Uterus (tissue), 2 donors: ENCODE data around the gene PSD4.

Experiments
- POLR2A ChIP-seq, 2 donors: fragments of 450-650 bp; IDR thresholded peaks; one replicate each; pipeline ENCODE4 v1.6.1; 2016; ENCODE audit warnings: antibody characterized with exemption in 2 of 2, mild to moderate bottlenecking in 1 of 2, moderate library complexity in 1 of 2
- TF ChIP-seq, protein P1 (sequence below), 4 experiments: fragments of 200-600 bp in 2 of 4; fragments of 450-650 bp in 2 of 4; sonication (generic) in 2 of 4; IDR thresholded peaks; one replicate each; pipeline ENCODE4 v1.5.1; 2016 to 2019; ENCODE audit warnings: antibody characterized with exemption in 4 of 4, mild to moderate bottlenecking in 2 of 4, moderate library complexity in 1 of 4

DNA sequence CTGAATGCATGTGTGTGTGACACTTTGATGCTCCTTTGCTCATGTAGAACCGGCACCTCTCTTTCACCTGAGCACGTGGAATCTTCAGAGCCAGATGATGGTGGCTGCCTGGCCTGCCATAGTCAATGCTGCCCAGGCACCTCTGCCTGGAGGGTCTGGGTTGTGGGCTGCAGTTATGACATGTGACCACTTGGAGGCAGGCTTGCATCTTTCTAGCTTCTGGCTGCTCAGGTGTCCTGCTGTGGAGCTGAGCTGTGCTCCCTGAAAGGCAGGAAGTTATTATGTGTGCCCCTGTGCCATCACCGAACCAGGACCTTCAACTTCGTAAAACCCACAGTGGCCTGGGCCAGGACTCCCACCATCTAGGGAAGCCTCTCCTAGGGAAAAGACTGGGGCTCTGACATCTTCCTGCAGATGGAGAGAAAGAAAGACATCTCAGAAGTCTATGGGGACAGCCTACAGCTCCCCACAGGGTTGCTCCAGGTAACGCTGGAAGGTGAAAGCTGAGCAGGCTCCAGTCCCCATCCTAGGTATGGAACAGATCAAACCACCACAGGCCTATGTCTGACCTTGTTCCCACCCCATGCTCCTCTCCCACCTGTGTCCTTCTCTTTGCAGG, 30.2 kb downstream of the PSD4 start:
- TF ChIP-seq, protein P1, sequence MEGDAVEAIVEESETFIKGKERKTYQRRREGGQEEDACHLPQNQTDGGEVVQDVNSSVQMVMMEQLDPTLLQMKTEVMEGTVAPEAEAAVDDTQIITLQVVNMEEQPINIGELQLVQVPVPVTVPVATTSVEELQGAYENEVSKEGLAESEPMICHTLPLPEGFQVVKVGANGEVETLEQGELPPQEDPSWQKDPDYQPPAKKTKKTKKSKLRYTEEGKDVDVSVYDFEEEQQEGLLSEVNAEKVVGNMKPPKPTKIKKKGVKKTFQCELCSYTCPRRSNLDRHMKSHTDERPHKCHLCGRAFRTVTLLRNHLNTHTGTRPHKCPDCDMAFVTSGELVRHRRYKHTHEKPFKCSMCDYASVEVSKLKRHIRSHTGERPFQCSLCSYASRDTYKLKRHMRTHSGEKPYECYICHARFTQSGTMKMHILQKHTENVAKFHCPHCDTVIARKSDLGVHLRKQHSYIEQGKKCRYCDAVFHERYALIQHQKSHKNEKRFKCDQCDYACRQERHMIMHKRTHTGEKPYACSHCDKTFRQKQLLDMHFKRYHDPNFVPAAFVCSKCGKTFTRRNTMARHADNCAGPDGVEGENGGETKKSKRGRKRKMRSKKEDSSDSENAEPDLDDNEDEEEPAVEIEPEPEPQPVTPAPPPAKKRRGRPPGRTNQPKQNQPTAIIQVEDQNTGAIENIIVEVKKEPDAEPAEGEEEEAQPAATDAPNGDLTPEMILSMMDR (IDR thresholded peaks at IDR 0.05) = peak; percentile 67 to 82 (median 72)
- TF ChIP-seq POLR2A (IDR thresholded peaks at IDR 0.05) = no peak
